Erythroblast (primary cell): ENCODE measurements around the gene SLC39A5.

Experiments
- DNase-seq, 2 experiments: peaks; one replicate each; lab custom pipeline; 2025; lab: John Stamatoyannopoulos, UW
- GATA1 ChIP-seq: IDR thresholded peaks from 2 replicates; pipeline ENCODE4 v1.6.1; 2011; ENCODE audit warnings: low read depth, mild to moderate bottlenecking, control low read depth, low read length, moderate library complexity
- POLR2A ChIP-seq: IDR thresholded peaks from 2 replicates; pipeline ENCODE4 v1.6.1; 2011; ENCODE audit warnings: mild to moderate bottlenecking, low read length

SLC39A5 gene

GRCh38 chr12:56244494-56244893, 14.6 kb downstream of the SLC39A5 start:
- DNase-seq = no peak
- TF ChIP-seq POLR2A (no peak), GATA1 (no peak)

- TF ChIP-seq GATA1 = no peak
- TF ChIP-seq POLR2A = no peak
These were observed 18.1 kb downstream of the SLC39A5 start for GRCh38 chr12:56247923-56248322.

GRCh38 chr12:56248711-56249110, 18.9 kb downstream of the SLC39A5 start:
- TF ChIP-seq GATA1 (no peak), POLR2A (no peak)
- no peak for DNase-seq

More at GRCh38 chr12:56247923-56248322, 18.1 kb downstream of the SLC39A5 start:
- DNase-seq = no peak

- TF ChIP-seq GATA1 (no peak), POLR2A (no peak)
- DNase-seq = no peak
These were observed 22.8 kb downstream of the SLC39A5 start for GRCh38 chr12:56252649-56253048.

GRCh38 chr12:56253091-56253490, 23.2 kb downstream of the SLC39A5 start:
- TF ChIP-seq GATA1 (no peak), POLR2A (no peak)
- peak; percentile 66 to 73 for DNase-seq

GRCh38 chr12:56255671-56256070, 25.8 kb downstream of the SLC39A5 start:
- TF ChIP-seq POLR2A = no peak
- TF ChIP-seq GATA1 = no peak
- DNase-seq = no peak

- DNase-seq = peak; percentile 12 to 29
- TF ChIP-seq GATA1 (no peak), POLR2A (no peak)
These were observed 26.6 kb downstream of the SLC39A5 start for GRCh38 chr12:56256326-56256960.

GRCh38 chr12:56257071-56257470, 27.2 kb downstream of the SLC39A5 start:
- no peak for TF ChIP-seq GATA1
- no peak for TF ChIP-seq POLR2A
- DNase-seq = no peak

- DNase-seq = peak in 1 of 2 experiments; percentile 54
- TF ChIP-seq GATA1 (no peak), POLR2A (no peak)
These were observed 27.7 kb downstream of the SLC39A5 start for GRCh38 chr12:56257491-56258067.

- TF ChIP-seq POLR2A (no peak), GATA1 (no peak)
- DNase-seq = peak; percentile 88 to 94
These were observed 28.4 kb downstream of the SLC39A5 start, which contains the start of gene ANKRD52 for GRCh38 chr12:56258068-56258819. Gene ANKRD52, minus strand, starts transcription at chr12:56258384. Its CDS starts 115 bp downstream, at chr12:56258269.

GRCh38 chr12:56258820-56259183, 29.0 kb downstream of the SLC39A5 start:
- DNase-seq = no peak
- no peak for TF ChIP-seq GATA1
- TF ChIP-seq POLR2A = no peak

GRCh38 chr12:56260380-56260779, 30.5 kb downstream of the SLC39A5 start:
- no peak for DNase-seq
- TF ChIP-seq GATA1 (no peak), POLR2A (no peak)

GRCh38 chr12:56260921-56261320, 31.1 kb downstream of the SLC39A5 start:
- TF ChIP-seq GATA1 (no peak), POLR2A (no peak)

More at GRCh38 chr12:56260921-56261320, 31.1 kb downstream of the SLC39A5 start:
- no peak for DNase-seq
